ENCODE measurements around the gene OPHN1.

- TF ChIP-seq CTCF (IDR thresholded peaks at IDR 0.05; ENCODE audit: poor library complexity) (no peak), EZH2 (IDR thresholded peaks at IDR 0.05; ENCODE audit: borderline replicate concordance) (no peak), EZH2phosphoT487 (IDR thresholded peaks at IDR 0.05; ENCODE audit: low read depth, severe bottlenecking, unreplicated experiment) (no peak)
These were observed 74.6 kb downstream of the OPHN1 start for GRCh38 chrX:68358679-68359078.

Measured in hepatocyte (in vitro differentiated cells).